C4-2B (cell line): Measurements from ENCODE around the gene PRSS53.

Experiments
- CTCF ChIP-seq: fragments of 450-650 bp; conservative IDR thresholded peaks from 2 replicates; pipeline ENCODE4 v1.5.1; 2017; ENCODE audit warnings: mild to moderate bottlenecking
- ZFX ChIP-seq: fragments of 450-650 bp; IDR thresholded peaks from 2 replicates; pipeline ENCODE4 v1.6.1; 2017

- TF ChIP-seq CTCF, result no peak
- TF ChIP-seq ZFX, result no peak
These were observed 47.5 kb upstream of the PRSS53 start for GRCh38 chr16:31136287-31136662.
